Activated CD8-positive, alpha-beta memory T cell treated with anti-CD3 and anti-CD28 coated beads for 1 hour (primary cell): ENCODE results near the gene ADGRL3.

Source experiments
- DNase-seq, 2 donors: peaks; one replicate each; pipeline ENCODE4 v3.0.0-alpha.2; 2020; ENCODE audit warnings: low read depth in 1 of 2; ENCODE audit errors: extremely low read depth in 1 of 2

The ADGRL3 gene

GRCh38 chr4:61275241-61275640, 75.1 kb downstream of the ADGRL3 start:
- no peak for DNase-seq

GRCh38 chr4:61276029-61276428, 75.9 kb downstream of the ADGRL3 start:
- no peak for DNase-seq

- no peak for DNase-seq
Measured at GRCh38 chr4:61277785-61278760, 77.9 kb downstream of the ADGRL3 start.

GRCh38 chr4:61292322-61292721, 92.2 kb downstream of the ADGRL3 start:
- DNase-seq = no peak

- DNase-seq = no peak
Measured at GRCh38 chr4:61293707-61294400, 93.7 kb downstream of the ADGRL3 start.

- DNase-seq = no peak
Measured at GRCh38 chr4:61294936-61295335, 94.8 kb downstream of the ADGRL3 start.

- no peak for DNase-seq
Measured at GRCh38 chr4:61296144-61296543, 96.0 kb downstream of the ADGRL3 start.

- DNase-seq = no peak
Measured at GRCh38 chr4:61298178-61298740, 98.1 kb downstream of the ADGRL3 start.

- no peak for DNase-seq
Measured at GRCh38 chr4:61299316-61299715, 99.2 kb downstream of the ADGRL3 start.

GRCh38 chr4:61300266-61300844, 100.2 kb downstream of the ADGRL3 start:
- DNase-seq = no peak

GRCh38 chr4:61301271-61301670, 101.1 kb downstream of the ADGRL3 start:
- no peak for DNase-seq

- no peak for DNase-seq
Measured at GRCh38 chr4:61308033-61308432, 107.9 kb downstream of the ADGRL3 start.

- DNase-seq = no peak
Measured at GRCh38 chr4:61309616-61310015, 109.5 kb downstream of the ADGRL3 start.

- no peak for DNase-seq
Measured at GRCh38 chr4:61312526-61312925, 112.4 kb downstream of the ADGRL3 start.

GRCh38 chr4:61318431-61318830, 118.3 kb downstream of the ADGRL3 start:
- no peak for DNase-seq

- no peak for DNase-seq
Measured at GRCh38 chr4:61319156-61319555, 119.0 kb downstream of the ADGRL3 start.

GRCh38 chr4:61320154-61320553, 120.0 kb downstream of the ADGRL3 start:
- no peak for DNase-seq

- DNase-seq = no peak
Measured at GRCh38 chr4:61320631-61321030, 120.5 kb downstream of the ADGRL3 start.

GRCh38 chr4:61332693-61333092, 132.6 kb downstream of the ADGRL3 start:
- no peak for DNase-seq

GRCh38 chr4:61333490-61333889, 133.4 kb downstream of the ADGRL3 start:
- DNase-seq = no peak

- DNase-seq = no peak
Measured at GRCh38 chr4:61335241-61335763, 135.2 kb downstream of the ADGRL3 start.
